Germinal center (tissue), 1 donor: Measurements from ENCODE around the gene EPB41L4A.
A peak's percentile ranks its signal among the peaks of the same experiment; 100 is the strongest.
"Not testable (repeated sequence)": the region's sequence is repeated elsewhere in the genome, so short reads cannot be mapped to it uniquely, and the experiment has no call there.

Experiments used
- DNase-seq: peaks from one replicate; pipeline ENCODE4 v3.0.0; 2012; ENCODE audit warnings: mixed read lengths, low spot score

The EPB41L4A gene

GRCh38 chr5:112397690-112398089 lies 21.4 kb downstream of the EPB41L4A start:
- no peak for DNase-seq

DNA sequence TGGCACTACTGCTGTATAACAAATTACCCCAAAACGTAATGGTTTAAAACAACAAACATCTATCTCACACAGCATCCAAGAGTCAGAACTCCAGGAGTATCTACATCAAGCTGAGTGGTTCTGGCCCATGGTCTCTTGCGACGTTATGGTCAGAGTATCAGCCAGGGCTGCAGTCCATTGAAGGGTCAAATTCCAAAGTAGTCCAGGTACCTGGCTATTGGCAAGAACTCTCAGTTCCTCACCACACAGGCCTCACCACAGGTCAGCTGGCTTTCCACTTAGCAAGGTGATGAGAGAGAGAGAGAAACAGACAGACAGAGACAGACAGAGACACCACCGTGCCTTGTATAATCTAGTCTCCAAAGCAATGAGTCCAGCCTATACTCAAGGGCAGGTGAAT lies 22.6 kb downstream of the EPB41L4A start:
- no peak for DNase-seq

DNA sequence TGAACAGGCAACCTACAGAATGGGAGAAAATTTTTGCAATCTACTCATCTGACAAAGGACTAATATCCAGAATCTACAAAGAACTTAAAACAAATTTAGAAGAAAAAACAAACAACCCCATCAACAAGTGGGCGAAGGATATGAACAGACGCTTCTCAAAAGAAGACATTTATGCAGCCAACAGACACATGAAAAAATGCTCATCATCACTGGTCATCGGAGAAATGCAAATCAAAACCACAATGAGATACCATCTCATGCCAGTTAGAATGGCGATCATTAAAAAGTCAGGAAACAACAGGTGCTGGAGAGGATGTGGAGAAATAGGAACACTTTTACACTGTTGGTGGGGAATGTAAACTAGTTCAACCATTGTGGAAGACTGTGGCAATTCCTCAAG lies 23.8 kb downstream of the EPB41L4A start:
- DNase-seq: not testable (repeated sequence)

DNA sequence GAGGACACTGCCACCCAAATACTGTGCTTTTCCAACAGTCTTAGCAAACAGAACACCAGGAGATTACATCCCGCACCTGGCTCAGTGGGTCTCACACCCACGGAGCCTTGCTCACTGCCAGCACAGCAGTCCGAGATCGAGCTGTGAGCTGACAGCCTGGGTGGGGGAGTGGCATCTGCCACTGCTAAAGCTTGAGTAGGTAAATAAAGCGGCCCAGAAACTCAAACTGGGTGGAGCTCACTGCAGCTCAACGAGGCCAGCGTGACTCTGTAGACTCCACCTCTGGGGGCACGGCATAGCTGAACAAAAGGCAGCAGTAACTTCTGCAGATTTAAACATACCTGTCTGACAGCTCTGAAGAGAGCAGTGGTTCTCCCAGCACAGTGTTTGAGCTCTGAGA lies 28.8 kb downstream of the EPB41L4A start:
- no peak for DNase-seq

GRCh38 chr5:112388739-112389138 lies 30.3 kb downstream of the EPB41L4A start:
- DNase-seq: no peak

DNA sequence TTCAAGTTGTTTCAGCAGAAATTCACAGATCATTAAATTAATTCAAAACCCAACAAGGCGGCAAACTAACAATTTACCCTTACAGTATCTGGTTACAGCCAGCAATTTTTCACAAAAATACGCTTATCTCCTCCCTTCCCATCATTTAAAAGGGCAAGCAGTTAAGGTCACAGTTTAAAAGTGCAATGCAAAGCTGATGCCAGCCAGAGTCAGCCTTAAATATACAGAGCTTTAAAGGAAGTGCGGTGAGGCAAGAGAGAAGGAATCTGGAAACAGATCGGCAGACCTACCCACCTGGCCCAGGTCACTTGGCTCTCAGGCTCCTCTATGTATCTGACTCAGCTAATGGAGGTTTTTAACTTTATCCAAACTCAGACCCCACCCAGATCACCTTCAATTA lies 31.0 kb downstream of the EPB41L4A start:
- no peak for DNase-seq

- no peak for DNase-seq
Observed at GRCh38 chr5:112386766-112387165, 32.3 kb downstream of the EPB41L4A start.

GRCh38 chr5:112385969-112386368 lies 33.1 kb downstream of the EPB41L4A start:
- no peak for DNase-seq

GRCh38 chr5:112385566-112385965 lies 33.5 kb downstream of the EPB41L4A start:
- DNase-seq: no peak

DNA sequence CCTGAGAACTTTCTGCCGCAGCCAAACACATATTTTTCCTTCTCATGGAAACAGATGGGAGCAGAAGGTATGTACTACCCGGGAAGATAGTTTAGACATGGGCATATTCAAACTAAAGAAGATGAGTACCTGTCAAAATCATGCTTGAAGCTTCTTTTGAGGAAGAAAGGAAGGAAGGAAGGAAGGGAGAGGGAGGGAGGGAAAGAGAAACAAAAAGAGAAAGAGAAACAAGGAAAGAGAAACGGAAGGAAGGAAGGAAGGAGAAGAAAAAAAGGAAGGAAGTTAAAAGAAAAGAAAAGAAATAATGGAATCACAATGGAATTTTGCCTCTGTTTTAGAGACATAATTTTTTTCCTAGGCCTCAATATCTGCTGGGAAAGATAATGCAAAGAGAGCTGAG lies 34.6 kb downstream of the EPB41L4A start:
- no peak for DNase-seq

GRCh38 chr5:112382886-112383285 lies 36.2 kb downstream of the EPB41L4A start:
- DNase-seq: no peak

GRCh38 chr5:112381521-112381920 lies 37.6 kb downstream of the EPB41L4A start:
- DNase-seq: no peak

GRCh38 chr5:112379542-112380325 lies 39.3 kb downstream of the EPB41L4A start:
- no peak for DNase-seq

GRCh38 chr5:112374818-112375217 lies 44.3 kb downstream of the EPB41L4A start:
- DNase-seq: no peak

DNA sequence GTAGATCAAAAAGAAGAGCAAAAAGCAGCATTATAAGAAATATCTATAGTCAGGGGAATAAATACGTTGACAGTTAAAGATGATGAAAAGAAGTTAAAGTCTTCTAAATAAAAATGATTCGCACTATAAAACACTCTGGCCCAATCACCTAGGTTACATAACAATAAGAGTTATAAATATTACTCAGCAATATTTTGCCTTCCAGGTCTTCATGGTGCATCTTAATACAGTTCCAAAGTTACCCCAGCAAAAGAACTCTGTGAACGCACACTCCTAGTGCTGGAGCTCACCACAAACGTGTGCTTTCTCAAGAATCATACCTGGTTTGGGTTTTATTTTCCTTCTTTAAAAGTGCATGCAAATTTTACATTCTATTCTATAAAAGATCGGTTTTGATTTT lies 44.7 kb downstream of the EPB41L4A start:
- no peak for DNase-seq

DNA sequence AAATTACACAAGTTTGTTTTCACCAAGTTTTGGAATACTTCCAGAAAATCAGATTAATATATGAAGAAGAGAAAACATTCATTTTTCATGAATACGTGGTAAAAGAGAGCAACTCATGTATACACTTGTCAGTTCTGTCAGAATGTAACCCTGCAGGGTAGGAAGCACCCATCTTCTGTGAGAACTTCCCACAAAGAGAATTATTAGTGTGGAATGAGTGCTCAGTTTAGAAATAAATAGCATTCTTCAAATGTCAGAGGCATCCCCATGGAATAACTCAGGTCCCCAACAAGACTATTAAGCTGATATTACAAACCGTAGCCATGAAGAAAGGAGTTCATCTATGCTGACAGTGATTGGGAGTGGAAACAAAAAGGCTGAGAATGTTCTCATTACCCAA lies 45.2 kb downstream of the EPB41L4A start:
- no peak for DNase-seq

- DNase-seq: no peak
Observed at GRCh38 chr5:112372543-112372942, 46.5 kb downstream of the EPB41L4A start.

- no peak for DNase-seq
Observed at GRCh38 chr5:112371067-112371466, 48.0 kb downstream of the EPB41L4A start.

- no peak for DNase-seq
Observed at GRCh38 chr5:112367400-112367799, 51.7 kb downstream of the EPB41L4A start.

GRCh38 chr5:112366987-112367386 lies 52.1 kb downstream of the EPB41L4A start:
- DNase-seq: peak; percentile 18

- DNase-seq: not testable (repeated sequence)
Observed at GRCh38 chr5:112360740-112361139, 58.3 kb downstream of the EPB41L4A start.

- DNase-seq: no peak
Observed at GRCh38 chr5:112356178-112356956, 62.7 kb downstream of the EPB41L4A start.

DNA sequence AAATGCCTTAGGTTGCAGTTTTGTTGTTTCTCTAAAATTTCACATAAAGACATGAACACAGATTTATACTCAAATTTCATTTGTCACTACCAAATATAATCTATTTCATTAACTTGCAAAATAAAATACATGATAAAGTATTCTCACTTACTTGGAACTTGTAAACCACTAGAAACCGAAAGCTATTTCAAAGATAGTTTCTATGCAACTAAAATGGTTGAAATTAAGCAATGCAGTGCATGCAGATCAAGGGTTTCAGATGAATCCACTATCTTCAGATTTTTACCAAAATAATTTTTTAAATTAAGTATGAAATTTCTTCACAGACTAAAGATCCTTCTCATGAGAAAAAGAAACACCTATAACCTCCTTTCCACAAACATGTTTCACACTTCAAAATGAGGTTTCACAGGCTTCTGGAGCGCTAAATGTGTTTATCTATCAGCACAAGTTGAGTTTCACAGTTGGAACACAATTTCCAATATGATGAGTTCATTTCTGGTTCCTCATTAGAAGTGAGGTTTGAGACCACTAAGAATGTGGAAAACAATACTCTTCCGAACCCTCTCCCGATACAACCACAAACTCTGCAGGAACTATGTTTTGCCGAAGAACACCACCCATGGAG lies 63.9 kb downstream of the EPB41L4A start:
- no peak for DNase-seq
